ENCODE measurements around the gene TCOF1.

GRCh38 chr5:150368526-150368925, 11.0 kb downstream of the TCOF1 start:
- TF ChIP-seq POLR2AphosphoS5 (IDR thresholded peaks at IDR 0.05; ENCODE audit: low read depth) (no peak), CTCF (conservative IDR thresholded peaks at IDR 0.05; ENCODE audit: low read depth in 2 of 2) (no peak), EZH2phosphoT487 (IDR thresholded peaks at IDR 0.05; ENCODE audit: unreplicated experiment) (no peak), EZH2 (IDR thresholded peaks at IDR 0.05; ENCODE audit: low read depth, unreplicated experiment) (no peak), CREB1 (CRISPR knock-in tag; IDR thresholded peaks at IDR 0.05; ENCODE audit: low read depth) (no peak), REST (IDR thresholded peaks at IDR 0.05; ENCODE audit: unreplicated experiment) (no peak), JUNB (IDR thresholded peaks at IDR 0.05; ENCODE audit: unreplicated experiment) (no peak), STAT1 (IDR thresholded peaks at IDR 0.05; ENCODE audit: unreplicated experiment) (no peak), ETS1 (IDR thresholded peaks at IDR 0.05) (no peak), ZNF331 (CRISPR knock-in tag; IDR thresholded peaks at IDR 0.05; ENCODE audit: low read depth) (no peak)

Measured in GM23338 (cell line).